Neural cell (in vitro differentiated cells): Measurements from ENCODE around the gene ZYG11A. TPM values are rescaled to one million over a fixed set of nuclear protein-coding genes. Genes with fewer than 3 reads are reported as not detected.

Experiments
- H2AFZ ChIP-seq: fragments of 200-600, 300-800 bp; sonication (generic), shearing (Covaris generic); 2 replicates; pipeline ENCODE4 v1.6.0; 2014; ENCODE audit warnings: low read depth, mild to moderate bottlenecking, antibody characterized with exemption, low read length, moderate library complexity
- H3F3A ChIP-seq: fragments of 200-600 bp; shearing (Covaris generic); 2 replicates; pipeline ENCODE4 v1.6.1; 2016; ENCODE audit warnings: mild to moderate bottlenecking, moderate library complexity, mixed read lengths, antibody characterized with exemption, low read length; ENCODE audit not compliant: insufficient read depth, poor library complexity, severe bottlenecking
- H3K27ac ChIP-seq: fragments of 200-600, 300-800 bp; sonication (generic), shearing (Covaris generic); 2 replicates; pipeline ENCODE4 v1.5.1; 2014; ENCODE audit warnings: mild to moderate bottlenecking, low read length, moderate library complexity
- H3K27me3 ChIP-seq: fragments of 300-800, 200-600 bp; sonication (generic), shearing (Covaris generic); 2 replicates; pipeline ENCODE4 v1.6.0; 2014; ENCODE audit warnings: mild to moderate bottlenecking, low read depth, low read length, moderate library complexity; ENCODE audit not compliant: insufficient read depth
- H3K36me3 ChIP-seq: fragments of 300-800, 200-600 bp; sonication (generic), shearing (Covaris generic); 2 replicates; pipeline ENCODE4 v1.5.1; 2014; ENCODE audit warnings: mild to moderate bottlenecking, antibody characterized with exemption, low read length, moderate library complexity; ENCODE audit not compliant: insufficient read depth
- H3K4me2 ChIP-seq: fragments of 300-800, 200-600 bp; sonication (generic), shearing (Covaris generic); 2 replicates; pipeline ENCODE4 v1.6.0; 2014; ENCODE audit warnings: mild to moderate bottlenecking, low read length
- H3K4me3 ChIP-seq: fragments of 300-800, 200-600 bp; sonication (generic), shearing (Covaris generic); 2 replicates; pipeline ENCODE4 v1.5.1; 2014; ENCODE audit warnings: mild to moderate bottlenecking, low read length, moderate library complexity
- H3K79me2 ChIP-seq: fragments of 200-600 bp; shearing (Covaris generic); replicated peaks from 2 replicates; pipeline ENCODE4 v1.6.0; 2014; ENCODE audit warnings: mild to moderate bottlenecking, low read length, moderate library complexity; ENCODE audit not compliant: insufficient read depth
- H3K9ac ChIP-seq: fragments of 300-800, 200-600 bp; sonication (generic), shearing (Covaris generic); 2 replicates; pipeline ENCODE4 v1.6.1; 2016; ENCODE audit warnings: mild to moderate bottlenecking, low read length, mixed read lengths
- H3K9me2 ChIP-seq: fragments of 200-600 bp; shearing (Covaris generic); 2 replicates; pipeline ENCODE4 v1.6.1; 2016; ENCODE audit warnings: mild to moderate bottlenecking, low read length, mixed read lengths; ENCODE audit not compliant: insufficient read depth
- H3K9me3 ChIP-seq: fragments of 200-600, 300-800 bp; sonication (generic), shearing (Covaris generic); 2 replicates; pipeline ENCODE4 v1.6.1; 2016; ENCODE audit warnings: mild to moderate bottlenecking, mixed run types, low read length, moderate library complexity, mixed read lengths
- H4K20me1 ChIP-seq: fragments of 200-600 bp; shearing (Covaris generic); 2 replicates; pipeline ENCODE4 v1.6.1; 2016; ENCODE audit warnings: mild to moderate bottlenecking, mixed run types; ENCODE audit not compliant: insufficient read depth
- CTCF ChIP-seq: fragments of 450-650 bp; IDR thresholded peaks from 2 replicates; pipeline ENCODE4 v1.5.1; 2014; ENCODE audit warnings: antibody characterized with exemption, mild to moderate bottlenecking, moderate library complexity; ENCODE audit not compliant: poor library complexity, severe bottlenecking
- EP300 ChIP-seq: fragments of 450-650 bp; conservative IDR thresholded peaks from 2 replicates; pipeline ENCODE4 v1.6.1; 2014; ENCODE audit warnings: antibody characterized with exemption, mild to moderate bottlenecking, moderate library complexity; ENCODE audit not compliant: poor library complexity, severe bottlenecking
- EZH2 ChIP-seq: fragments of 200-600, 300-800 bp; shearing (Covaris generic), sonication (generic); IDR thresholded peaks from 2 replicates; pipeline ENCODE4 v1.6.1; 2014; ENCODE audit warnings: antibody characterized with exemption, low read length, borderline replicate concordance, mild to moderate bottlenecking; ENCODE audit not compliant: insufficient read depth, poor library complexity, severe bottlenecking
- MXI1 ChIP-seq: fragments of 450-650 bp; conservative IDR thresholded peaks from 2 replicates; pipeline ENCODE4 v1.6.1; 2014; ENCODE audit warnings: antibody characterized with exemption, mild to moderate bottlenecking; ENCODE audit not compliant: poor library complexity, severe bottlenecking
- POLR2AphosphoS5 ChIP-seq: IDR thresholded peaks from 2 replicates; pipeline ENCODE4 v1.6.1; 2012
- RAD21 ChIP-seq: fragments of 450-650 bp; conservative IDR thresholded peaks from 2 replicates; pipeline ENCODE4 v1.6.1; 2014; ENCODE audit warnings: antibody characterized with exemption, mild to moderate bottlenecking, moderate library complexity
- REST ChIP-seq: IDR thresholded peaks from 2 replicates; pipeline ENCODE4 v1.6.1; 2012; ENCODE audit warnings: borderline replicate concordance
- SMC3 ChIP-seq: fragments of 450-650 bp; conservative IDR thresholded peaks from 2 replicates; pipeline ENCODE4 v1.6.1; 2014; ENCODE audit warnings: antibody characterized with exemption, mild to moderate bottlenecking, moderate library complexity; ENCODE audit not compliant: poor library complexity
- TAF1 ChIP-seq: IDR thresholded peaks from 2 replicates; pipeline ENCODE4 v1.6.1; 2012; ENCODE audit warnings: low read depth
- polyA plus RNA-seq: library from polyadenylated mRNA; depleted of rRNA; stranded (reverse); fragments of >200 nt; gene quantifications from 2 replicates; pipeline ENCODE4 v1.2.3, GENCODE V29; 2014

The ZYG11A gene
- polyA plus RNA-seq, 1 donor from 2014 or later = 0.40 TPM

GRCh38 chr1:52901384-52901783 is 58.8 kb downstream of the ZYG11A start:
- H3K9ac ChIP-seq = no peak overlapping the region
- H2AFZ ChIP-seq = no peak overlapping the region
- H3F3A ChIP-seq = no peaks in the 10 kb centered on the region
- H3K4me3 ChIP-seq = no peak overlapping the region
- no peaks in the 10 kb centered on the region for H3K36me3 ChIP-seq
- H3K9me3 ChIP-seq = no peaks in the 10 kb centered on the region
- no peak for TF ChIP-seq EZH2
- TF ChIP-seq POLR2AphosphoS5 = no peak
- no peak for TF ChIP-seq MXI1
- no peak for TF ChIP-seq SMC3
- H4K20me1 ChIP-seq = no peaks in the 10 kb centered on the region
- H3K9me2 ChIP-seq = no peaks in the 10 kb centered on the region
- no peaks in the 10 kb centered on the region for H3K79me2 ChIP-seq
- H3K27ac ChIP-seq = no peak overlapping the region
- no peaks in the 10 kb centered on the region for H3K27me3 ChIP-seq
- no peak overlapping the region for H3K4me2 ChIP-seq

GRCh38 chr1:52904208-52904926 is 61.8 kb downstream of the ZYG11A start:
- Histone ChIP-seq H3K36me3 (no peaks in the 10 kb centered on the region), H3K4me3 (no peak overlapping the region), H3K9ac (no peak overlapping the region), H3F3A (no peaks in the 10 kb centered on the region), H3K27ac (no peak overlapping the region), H3K4me2 (no peak overlapping the region), H4K20me1 (no peaks in the 10 kb centered on the region), H3K9me2 (no peaks in the 10 kb centered on the region), H3K9me3 (no peaks in the 10 kb centered on the region), H3K27me3 (no peaks in the 10 kb centered on the region), H3K79me2 (no peaks in the 10 kb centered on the region), H2AFZ (no peak overlapping the region)
- TF ChIP-seq MXI1 (no peak), EZH2 (no peak), RAD21 (no peak), CTCF (no peak), TAF1 (no peak), EP300 (no peak), SMC3 (no peak), REST (no peak), POLR2AphosphoS5 (no peak)
